Measurements from ENCODE around the gene FAM120AOS.

Gene FAM120AOS

GRCh38 chr9:93436655-93437407, 16.6 kb downstream of the FAM120AOS start:
- no peak for DNase-seq

DNA sequence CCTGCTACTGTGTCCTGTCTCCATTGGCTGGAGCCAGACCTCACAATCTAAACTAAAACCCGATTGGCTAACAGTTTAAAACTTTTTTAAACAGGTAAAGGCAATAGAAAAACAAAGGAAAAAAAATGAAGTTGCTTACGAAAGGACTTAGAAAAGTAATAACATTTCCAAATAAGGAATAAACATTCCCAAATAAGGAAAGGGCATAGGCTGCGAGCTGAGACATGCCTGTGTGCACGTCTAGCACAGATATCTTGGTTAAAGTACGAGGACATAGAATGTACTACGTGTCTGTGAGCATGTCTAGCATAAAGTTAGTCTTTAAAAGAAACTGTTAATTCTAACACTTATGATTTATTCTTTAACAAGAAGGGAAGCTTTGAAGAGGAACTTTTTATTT, 17.2 kb downstream of the FAM120AOS start:
- no peak for DNase-seq

GRCh38 chr9:93435386-93435785, 18.0 kb downstream of the FAM120AOS start:
- no peak for DNase-seq

GRCh38 chr9:93434056-93434455, 19.3 kb downstream of the FAM120AOS start:
- no peak for DNase-seq

DNA sequence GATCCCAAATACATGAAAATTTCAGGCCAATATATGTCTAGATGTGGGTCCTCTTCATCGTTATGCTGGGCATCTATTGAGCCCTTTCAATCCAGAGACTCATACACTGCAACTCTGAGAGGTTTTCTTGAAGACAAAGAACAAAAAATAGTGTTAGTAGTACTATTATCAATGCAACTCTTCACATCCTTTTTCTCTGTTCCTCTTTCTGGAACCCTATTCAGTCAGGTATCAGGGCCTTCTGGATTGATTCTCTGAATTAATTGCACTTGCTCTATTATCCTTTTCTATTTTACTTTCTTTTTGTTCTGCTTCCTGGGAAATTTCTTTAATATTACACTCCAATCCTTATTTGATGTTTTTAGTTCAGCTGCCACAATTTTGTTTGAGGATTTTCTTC, 20.4 kb downstream of the FAM120AOS start:
- DNase-seq, result no peak

DNA sequence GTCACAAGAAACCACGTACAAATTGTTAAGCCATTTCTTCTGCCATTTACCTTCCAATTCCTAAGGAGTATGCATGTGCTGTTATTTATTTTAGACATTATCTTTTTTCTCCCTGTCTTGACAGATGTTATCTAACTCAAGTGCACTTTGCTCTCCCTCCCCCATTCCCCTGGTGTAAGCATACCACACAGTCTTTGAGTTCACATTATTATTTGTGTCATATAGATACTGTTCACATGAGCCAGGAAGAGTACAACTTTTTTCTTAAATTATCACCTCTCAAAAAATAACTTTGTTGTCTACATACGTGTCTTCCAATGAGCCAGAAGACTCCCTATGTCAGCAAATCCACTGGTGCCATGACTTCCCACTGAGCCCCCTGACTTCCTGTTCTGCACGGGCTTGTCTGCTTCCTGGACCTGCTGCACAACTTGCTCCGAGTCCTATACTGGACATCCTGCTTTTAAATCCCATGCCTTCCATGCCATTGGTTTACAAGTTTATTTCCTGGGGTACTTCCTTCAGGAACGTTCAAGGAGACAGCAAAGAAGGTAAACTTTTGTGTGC, 21.8 kb downstream of the FAM120AOS start:
- DNase-seq, result no peak

DNA sequence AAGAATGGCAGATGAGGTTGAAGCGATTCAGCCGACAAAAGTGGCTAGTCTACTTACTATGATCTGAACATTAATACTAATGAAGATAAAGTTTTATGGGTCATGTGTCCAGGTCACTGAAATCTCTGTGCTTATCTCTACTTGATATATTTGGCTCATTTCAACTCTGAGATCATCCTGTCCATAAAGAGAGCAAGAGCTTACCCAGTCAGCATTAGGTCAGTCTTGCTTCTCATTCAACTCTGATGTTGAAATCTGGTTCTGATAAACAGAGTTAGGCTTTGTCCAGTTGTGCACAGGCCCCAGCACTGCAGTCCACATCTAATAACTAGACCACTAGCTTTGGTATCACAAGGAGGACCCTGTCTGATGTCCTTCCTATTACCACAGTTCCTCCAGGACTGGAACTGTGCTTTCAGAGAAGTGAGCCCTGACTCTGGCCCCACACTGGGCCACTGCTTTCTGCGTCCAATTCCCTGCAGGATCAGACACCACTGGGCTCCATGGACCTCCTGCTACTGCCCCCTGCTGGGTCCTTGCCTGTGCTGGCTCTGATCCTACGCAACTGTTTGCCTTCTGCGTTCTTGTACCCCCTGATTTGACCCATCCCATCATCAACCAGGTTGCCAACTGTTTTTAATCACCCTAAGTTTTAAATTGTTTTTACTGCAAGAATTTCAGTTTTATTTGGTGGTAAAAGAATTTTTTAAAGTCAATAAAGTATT, 25.6 kb downstream of the FAM120AOS start:
- DNase-seq, result no peak

DNA sequence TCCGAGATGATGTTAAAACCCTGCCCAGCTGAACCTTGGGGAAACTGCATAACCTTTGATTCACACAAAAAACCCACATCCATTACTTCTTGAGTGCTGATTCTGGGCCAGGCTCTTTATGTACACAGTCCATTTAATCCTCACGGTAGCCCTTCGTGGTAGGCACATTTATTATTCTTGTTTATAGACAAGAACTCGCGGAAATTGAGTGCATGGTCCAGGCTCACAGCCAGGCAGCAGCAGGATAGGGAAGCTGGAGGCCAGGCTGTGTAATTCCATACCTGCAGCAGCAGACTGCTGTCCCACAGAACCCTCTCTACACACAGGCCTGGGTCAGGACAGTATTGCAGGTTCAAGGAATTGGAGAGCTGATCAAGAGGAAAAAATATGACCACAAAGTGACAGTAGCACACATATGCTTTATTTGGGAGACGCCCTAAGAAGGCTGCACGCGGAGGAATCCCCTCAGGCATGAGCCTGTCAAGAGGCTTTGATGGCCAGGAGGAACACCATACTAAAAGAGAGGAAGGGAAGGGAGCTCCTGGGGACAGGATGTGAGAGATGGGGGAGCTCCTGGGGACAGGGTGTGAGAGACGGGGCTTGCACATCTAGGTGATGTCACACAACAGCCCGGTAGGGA, 30.3 kb downstream of the FAM120AOS start:
- DNase-seq, result no peak

- no peak for DNase-seq
Observed at GRCh38 chr9:93419023-93419422, 34.4 kb downstream of the FAM120AOS start.

DNA sequence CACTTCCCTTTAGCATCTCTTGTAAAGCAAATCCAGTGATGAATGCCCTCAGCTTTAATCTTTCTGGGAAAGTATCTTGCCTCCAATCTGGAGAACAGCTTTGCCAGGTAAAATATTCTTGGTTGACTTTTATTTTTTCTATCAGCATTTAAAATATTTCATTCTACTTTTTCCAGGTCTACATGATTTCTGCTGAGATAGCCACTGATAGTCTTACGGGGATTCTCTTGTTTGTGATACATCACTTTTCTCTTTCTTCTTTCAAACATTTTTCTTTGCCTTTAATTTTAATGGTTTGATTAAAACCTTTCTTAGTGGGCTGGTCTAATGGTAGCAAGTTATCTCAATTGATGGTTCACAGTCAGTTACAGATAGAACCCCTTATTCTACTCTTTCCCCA, 35.8 kb downstream of the FAM120AOS start:
- no peak for DNase-seq

DNA sequence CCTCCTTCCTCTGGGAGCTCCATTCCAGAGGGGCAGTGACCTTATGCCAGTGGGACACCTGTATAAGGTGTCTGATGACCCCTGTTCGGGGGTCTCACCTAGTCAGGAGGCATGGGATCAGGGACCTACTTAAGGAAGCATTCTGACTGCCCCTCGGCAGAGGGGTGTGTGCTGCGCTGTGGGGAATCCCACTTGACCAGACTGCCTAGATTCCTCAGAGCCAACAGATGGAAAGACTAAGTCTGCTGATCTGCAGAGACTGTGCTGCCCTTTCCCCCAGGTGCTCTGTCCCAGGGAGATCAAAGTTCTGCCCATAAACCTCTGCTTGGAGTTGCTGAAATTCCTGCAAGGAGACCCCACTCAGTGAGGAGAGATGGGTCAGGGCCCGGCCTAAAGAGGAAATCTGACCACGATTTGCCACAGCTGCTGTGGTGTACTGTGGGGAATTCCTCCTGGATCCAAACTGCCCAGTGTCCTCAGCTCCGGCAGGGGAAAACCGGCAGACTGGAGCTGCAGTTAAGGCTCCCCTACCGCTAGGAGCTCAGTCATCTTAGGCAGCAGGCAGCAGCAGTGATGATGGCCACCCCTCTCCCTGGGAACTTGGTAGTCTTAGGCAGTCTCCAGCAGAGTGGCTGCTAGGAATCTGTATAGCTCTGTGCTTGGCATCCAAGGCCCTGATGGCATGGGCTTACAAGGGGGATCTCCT, 36.7 kb downstream of the FAM120AOS start:
- no peak for DNase-seq

DNA sequence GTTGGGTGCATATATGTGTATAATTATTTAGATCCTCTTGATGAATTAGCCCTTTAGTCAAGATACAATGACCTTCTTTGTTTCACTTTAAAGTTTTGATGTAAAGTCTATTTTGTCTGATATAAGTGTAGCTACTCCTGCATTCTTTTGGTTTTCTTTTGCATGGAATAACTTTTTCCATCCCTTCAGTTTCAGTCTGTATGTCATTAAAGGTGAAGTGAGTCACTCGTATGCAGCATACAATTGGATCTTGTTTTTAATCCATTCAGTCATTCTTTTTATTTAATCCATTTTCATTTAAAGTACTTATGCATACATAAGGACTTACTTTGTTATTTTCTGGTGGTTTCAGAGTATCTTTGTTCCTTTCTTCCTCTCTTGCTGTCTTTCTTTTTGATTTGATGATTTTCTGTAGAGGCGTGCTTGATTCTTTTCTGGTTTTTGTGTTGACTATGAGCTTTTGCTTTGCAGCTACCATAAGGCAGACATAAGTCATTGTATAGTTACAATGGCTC, 38.1 kb downstream of the FAM120AOS start:
- DNase-seq, result no peak

DNA sequence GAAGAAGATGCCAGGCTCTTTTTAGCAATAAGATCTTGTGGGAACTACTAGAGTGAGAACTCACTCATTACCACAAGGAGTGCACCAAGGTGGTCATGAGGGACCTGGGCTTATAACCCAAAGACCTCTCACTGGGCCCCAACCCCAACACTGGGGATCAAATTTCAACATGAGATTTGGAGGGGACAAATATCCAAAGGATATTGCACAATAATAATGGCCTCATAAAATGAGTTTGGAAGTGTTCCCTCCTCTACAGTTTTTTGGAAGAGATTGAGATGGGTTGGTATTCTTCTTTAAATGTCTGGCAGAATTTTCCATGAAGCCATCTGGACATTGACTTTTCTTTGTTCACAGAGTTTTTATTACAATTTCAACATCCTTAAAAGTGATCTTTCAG, 39.9 kb downstream of the FAM120AOS start:
- DNase-seq, result no peak

GRCh38 chr9:93406371-93406770, 47.0 kb downstream of the FAM120AOS start:
- no peak for DNase-seq

DNA sequence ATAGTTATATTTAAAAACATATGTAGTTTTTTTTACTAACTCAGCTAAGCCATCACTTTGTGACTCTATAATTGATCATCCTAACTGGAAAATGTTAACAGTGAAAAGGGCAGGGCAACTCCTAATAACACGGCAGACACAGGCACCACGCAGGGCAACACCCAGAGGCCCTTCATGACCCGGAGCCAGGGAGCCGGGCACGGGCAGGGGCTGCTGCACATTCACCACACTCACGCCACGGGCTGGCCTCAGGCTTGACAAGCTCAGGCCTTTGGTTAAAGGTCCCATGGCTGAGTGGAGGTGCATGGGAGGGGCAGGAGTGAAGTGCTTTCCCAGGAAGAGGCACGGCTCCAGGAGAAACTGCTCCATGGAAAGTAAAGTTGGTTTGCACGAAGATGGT, 54.9 kb downstream of the FAM120AOS start:
- DNase-seq, result no peak

- DNase-seq, result no peak
Observed at GRCh38 chr9:93397661-93398373, 55.6 kb downstream of the FAM120AOS start.

All from DMS153 (cell line).